ENCODE results near the gene SPPL2B.
"Not testable (repeated sequence)": the region's sequence is repeated elsewhere in the genome, so short reads cannot be mapped to it uniquely, and the experiment has no call there.

SPPL2B gene

DNA sequence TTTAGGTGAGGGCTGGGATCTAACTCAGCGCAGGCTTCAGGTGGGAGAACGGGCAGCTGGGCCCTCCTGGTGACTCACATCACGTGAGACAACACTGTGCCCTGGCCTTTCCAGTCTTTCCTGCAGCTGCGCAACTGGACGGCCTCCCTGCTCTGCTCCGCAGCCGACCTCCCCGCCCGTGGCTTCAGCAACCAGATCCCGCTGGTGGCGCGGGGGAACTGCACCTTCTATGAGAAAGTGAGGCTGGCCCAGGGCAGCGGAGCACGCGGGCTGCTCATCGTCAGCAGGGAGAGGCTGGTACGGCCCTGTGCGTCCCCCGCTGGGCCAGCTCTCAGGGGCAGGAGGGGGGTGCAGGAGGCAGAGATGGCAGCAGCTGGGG is 8.8 kb downstream of the SPPL2B start:
- DNase-seq (ENCODE audit: low spot score), result peak; percentile 65

GRCh38 chr19:2338055-2338615 is 9.7 kb downstream of the SPPL2B start:
- DNase-seq (ENCODE audit: low spot score), result no peak

- no peak for DNase-seq (ENCODE audit: low spot score)
Observed at GRCh38 chr19:2338751-2339643, 10.5 kb downstream of the SPPL2B start.

- DNase-seq (ENCODE audit: low spot score), result no peak
Observed at GRCh38 chr19:2339644-2340310, 11.3 kb downstream of the SPPL2B start.

DNA sequence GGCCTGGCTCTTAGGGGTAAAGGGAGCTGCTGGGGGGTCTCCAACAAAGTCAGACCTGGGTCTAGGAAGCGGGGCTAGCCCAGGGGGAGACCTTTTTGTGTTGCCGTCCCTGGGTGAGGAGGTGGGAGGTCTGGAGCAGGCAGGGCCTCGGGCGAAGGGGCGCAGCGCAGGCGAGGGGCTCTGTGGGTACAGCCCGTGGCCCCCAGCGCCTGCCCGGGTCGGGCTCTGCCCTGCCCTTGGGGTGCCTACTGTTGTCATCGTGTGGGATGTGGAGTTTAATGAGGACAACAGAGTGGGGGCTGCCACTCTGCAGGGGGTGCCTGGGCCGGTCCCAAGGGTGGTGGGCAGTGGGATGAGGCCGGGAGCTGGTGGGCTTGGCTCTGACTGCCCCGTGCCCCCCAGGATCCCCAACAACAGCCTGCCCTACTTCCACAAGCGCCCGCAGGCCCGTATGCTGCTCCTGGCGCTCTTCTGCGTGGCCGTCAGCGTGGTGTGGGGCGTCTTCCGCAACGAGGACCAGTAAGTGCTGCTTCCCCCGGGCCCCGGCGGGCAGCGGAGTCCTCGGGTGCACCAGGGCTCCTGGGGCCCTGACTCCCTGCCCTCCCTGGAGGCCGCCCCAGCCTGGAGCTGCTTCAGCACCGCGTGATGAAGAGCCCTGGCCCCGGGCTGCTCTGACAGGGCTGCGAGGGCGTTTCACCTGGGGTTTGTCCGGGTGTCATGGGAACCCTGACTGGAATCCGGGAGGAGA is 12.2 kb downstream of the SPPL2B start:
- DNase-seq (ENCODE audit: low spot score), result no peak

GRCh38 chr19:2341244-2341751 is 12.8 kb downstream of the SPPL2B start:
- DNase-seq (ENCODE audit: low spot score), result no peak

DNA sequence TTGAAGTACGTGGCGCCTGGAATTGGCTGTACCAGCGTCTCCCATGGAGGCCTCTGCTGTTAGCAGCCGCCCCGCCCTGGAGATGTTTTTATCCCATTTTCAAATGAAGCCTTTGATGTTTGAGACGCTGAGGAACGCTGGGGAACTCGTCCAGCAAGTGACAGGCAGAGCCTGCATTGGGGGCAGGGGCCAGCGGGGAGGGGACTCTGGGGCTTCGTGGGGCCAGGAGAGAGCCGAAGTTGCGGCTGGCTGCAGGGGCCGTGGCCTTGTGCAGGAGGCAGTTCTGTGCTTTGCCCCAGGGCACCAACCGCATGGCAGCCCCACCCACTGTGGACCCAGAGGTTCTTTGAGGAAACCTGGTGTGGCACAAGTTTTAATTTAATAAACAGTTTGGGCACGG is 13.5 kb downstream of the SPPL2B start:
- DNase-seq (ENCODE audit: low spot score), result no peak

DNA sequence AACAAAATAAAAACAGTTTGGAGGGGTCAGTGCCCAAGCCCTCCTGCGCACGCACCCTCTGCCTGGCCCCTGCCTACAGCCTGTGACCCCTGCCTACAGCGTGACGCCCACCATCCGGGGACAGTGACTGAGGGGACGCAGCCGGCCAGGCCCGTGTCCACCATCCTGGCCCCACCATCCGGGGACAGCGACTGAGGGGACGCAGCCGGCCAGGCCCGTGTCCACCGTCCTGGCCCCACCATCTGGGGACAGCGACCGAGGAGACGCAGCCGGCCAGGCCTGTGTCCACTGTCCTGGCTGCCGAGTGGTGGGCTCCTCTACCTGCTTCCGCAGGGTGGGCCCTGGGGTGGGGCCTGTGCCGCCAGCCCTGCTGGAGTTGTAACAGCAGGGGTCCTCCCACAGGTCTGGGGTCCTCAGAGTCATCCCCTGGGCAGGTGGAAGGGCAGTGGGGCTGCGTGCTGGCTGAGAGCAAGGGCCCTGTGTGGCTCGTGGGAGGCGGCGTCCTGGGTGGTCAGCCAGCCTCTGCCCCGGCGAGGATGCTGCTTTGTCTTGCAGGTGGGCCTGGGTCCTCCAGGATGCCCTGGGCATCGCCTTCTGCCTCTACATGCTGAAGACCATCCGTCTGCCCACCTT is 14.3 kb downstream of the SPPL2B start:
- DNase-seq (ENCODE audit: low spot score), result no peak

DNA sequence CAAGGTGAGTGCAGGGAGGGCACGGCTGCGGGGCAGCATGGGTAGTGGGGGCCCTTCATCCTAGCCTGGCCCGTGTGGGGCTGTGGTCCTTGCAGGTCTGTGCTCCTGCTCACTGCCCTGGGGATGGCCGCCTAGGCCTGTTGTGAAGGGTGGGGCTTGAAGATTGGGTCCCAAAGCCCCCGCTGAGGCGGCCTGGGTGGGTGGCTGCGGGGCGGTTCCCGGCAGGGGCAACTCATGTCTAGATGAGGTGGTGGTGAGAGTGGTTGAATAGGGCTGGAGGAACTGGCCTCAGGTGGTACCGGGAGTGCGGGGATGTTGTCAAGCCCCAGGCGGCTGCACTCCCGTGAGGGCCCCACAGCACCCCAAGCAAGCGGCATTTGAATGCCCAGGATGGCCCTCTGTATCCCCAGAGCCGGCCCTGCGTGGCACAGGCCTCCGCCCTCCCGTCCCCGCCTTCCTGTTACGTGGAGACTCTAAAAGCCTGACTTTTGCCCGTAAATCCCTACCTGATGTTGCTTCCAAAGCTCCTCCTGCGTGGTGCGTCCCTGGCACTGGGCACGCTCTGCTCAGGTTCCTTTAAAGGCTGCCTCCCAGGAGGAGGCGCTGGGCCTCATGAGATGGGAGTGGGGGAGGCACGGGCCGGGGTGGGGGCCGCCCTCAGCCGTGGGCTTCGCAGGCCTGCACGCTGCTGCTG is 15.0 kb downstream of the SPPL2B start:
- no peak for DNase-seq (ENCODE audit: low spot score)

- no peak for DNase-seq (ENCODE audit: low spot score)
Observed at GRCh38 chr19:2344381-2344870, 15.9 kb downstream of the SPPL2B start.

DNA sequence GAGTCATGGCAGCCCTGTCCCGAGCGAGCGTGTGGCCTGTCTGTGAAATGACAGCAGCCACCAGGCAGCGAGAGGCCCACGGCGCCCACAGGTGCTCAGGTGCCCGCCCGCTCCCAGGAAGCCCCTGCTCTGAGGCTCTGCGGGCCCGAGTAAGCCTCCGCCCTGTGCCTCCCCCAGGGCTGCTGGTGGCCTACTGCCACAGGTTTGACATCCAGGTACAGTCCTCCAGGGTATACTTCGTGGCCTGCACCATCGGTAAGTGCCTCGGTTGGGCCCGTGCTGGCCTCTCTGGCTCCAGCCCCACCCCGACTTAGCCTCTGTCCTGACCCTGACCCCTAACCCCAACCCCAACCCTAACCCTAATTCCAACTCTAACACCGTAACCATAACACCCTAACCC is 16.6 kb downstream of the SPPL2B start:
- no peak for DNase-seq (ENCODE audit: low spot score)

GRCh38 chr19:2345794-2346663 is 17.5 kb downstream of the SPPL2B start:
- DNase-seq (ENCODE audit: low spot score), result no peak

- DNase-seq (ENCODE audit: low spot score), result not testable (repeated sequence)
Observed at GRCh38 chr19:2349818-2350217, 21.3 kb downstream of the SPPL2B start.

DNA sequence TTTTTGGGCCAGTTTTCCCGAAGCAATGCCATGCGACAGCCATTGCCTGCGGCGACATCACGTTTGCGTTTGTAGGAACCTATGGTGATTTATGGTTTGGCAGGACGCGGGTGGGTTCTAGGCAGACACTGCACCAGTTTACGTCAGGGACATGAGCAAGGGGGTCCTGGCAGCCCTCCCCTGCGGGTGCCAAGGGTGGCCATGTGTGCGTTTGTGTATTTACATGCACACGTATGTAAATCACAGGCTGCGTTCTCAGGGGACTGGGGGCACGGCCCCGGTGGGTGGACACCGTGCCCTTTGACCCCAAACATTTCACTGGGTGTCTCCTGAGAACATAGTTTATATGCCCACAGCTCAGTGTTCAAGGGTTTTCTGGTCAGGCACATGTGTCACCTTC is 22.2 kb downstream of the SPPL2B start:
- no peak for DNase-seq (ENCODE audit: low spot score)

GRCh38 chr19:2351591-2351990 is 23.1 kb downstream of the SPPL2B start:
- DNase-seq (ENCODE audit: low spot score), result no peak

DNA sequence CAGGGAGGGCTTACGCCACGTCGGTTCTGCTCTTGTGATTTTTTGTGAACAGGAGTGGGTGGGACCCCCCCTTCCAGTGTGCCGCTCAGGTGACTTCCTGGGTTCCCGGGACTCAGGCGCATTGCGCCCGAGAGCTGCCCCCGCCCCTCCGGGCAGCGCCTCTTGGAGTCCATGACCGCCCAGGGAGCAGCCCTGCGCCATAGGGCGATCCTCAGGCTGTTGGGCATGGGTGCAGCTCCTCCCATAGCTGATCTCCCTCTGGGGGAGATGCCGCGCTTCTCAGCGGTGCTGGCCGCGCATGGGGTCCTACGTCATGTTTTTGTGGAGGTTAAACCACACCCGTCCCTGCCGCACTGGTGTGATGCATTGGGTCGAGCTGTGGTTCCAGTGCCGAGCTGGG is 23.6 kb downstream of the SPPL2B start:
- DNase-seq (ENCODE audit: low spot score), result no peak

DNA sequence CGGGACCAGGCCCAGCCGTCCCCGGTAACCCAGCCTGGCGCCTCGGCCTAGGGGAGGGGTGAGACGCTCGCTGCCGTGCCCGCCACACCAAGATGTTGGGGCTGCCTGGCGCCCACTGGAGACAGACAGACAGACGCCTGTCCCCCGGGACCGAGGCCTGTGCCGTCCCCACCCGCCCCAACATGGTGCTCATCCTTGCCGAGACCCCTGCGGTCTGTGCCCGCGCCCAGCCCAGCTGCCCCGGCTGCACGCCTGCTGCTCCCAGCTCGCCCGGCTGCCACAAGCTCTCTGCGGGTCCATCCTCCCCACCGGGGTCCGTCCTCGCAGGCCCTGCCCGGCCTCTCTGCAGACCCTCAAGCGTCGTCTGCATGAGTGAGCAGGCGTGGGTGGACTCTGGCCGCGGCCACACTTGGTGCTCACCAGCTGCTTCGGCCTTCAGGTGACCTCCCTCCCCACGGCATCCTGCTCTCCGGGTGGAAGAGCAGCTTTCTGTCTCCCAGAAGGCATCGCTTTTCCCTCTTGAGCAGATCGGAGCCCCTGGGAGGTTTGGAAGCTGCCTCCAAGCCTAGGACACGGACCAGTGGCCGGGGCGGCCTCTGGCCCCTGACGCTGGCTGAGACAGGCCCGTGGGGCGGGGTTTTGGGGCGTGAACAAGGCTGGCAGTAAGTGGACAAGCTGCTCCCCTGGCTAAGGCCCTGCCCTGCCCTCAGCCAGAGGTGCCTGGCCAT is 24.8 kb downstream of the SPPL2B start:
- DNase-seq (ENCODE audit: low spot score), result no peak

GRCh38 chr19:2353887-2354592 is 25.6 kb downstream of the SPPL2B start:
- no peak for DNase-seq (ENCODE audit: low spot score)

DNA sequence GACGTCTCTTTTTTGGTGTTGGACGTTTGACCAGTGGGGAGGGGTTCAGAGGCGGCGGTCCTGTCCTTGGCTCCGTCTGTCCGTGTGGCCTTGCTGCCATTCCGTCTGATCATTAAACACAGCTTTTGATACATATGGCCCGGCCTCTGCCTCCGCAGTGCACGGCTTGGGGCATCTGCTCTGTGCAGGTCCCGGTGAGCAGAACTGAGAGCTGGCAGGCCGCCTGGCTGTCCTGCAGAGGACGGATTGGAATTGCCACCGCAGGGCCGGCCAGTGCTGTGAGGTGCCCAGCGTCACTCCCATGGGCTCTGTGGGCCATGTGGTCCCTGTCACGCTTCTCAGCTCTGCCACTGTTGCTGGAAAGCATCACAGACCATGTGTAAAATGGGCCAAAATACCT is 26.2 kb downstream of the SPPL2B start:
- DNase-seq (ENCODE audit: low spot score), result no peak
